HG03039 (cell line): ENCODE measurements around the gene ZFYVE27.

Experiments used
- ATAC-seq: cut with Tn5 transposase; IDR thresholded peaks from one replicate; pipeline ENCODE4 v1.9.1; 2021; ENCODE audit warnings: mild to moderate bottlenecking, moderate library complexity; ENCODE audit not compliant: unreplicated experiment

Gene ZFYVE27

DNA sequence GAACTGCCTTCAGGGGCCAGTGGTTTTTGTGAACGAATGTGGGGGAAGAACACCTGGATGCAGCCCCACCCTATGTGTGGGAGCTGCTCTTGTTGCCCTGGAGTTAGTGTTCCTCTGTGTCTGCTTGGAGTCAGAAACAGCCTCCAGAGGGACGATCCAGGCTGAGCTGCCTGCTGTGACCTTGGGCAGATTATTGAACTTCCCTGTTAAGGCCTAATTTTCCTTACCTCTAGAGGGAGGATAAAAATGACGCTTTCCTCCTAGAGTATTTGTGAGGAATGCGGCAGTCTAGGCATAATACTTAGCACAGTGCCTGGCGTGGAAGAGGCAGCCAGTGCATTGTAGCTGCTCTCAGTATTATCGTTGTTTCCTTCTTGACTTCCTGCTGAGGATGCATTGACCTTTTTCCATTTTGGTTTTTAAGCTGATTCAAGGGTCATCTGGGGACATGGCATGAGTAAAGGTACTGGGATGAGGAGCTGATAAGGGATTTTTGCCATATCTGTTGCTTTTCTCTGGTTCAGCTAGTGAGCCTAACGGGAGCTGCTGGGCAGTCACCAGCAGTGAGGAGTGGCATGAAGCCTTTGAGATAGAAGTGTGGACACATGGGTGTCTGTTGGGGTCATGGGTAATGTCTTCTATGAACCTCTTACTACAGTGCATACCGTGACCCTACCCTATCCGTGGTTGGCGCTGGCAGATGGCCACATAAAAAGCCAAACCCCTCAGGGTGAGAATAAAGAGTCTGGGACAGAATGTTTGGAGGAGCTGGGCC is 6.4 kb downstream of the ZFYVE27 start:
- no peak for ATAC-seq

DNA sequence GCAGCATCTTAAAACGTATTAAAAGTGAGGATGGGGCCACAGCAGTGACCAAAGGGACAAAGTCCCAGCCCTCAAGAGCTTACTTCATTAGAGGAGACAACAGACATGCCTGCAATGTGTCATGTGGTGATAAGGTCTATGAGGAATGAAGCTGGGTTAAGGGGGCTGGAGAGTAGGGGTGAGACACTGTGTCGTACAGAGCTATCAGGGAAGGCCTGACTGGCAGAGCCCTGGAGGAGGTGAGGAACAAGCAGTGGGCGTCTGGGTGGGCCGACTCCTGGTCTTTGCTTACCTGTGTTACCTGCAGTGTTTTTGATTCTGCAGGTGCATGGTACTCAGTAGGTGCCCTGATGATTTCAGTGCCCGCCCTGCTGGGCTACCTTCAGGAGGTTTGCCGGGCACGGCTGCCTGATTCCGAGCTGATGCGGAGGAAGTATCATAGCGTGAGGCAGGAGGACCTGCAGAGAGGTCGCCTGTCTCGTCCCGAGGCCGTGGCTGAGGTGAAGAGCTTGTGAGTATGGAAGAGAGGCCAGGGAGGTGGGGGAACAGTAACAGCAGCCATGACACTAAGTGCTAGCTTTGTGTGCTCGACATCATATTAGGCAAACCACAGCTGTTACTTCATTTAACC is 7.6 kb downstream of the ZFYVE27 start:
- no peak for ATAC-seq

GRCh38 chr10:97747573-97747972 is 10.6 kb downstream of the ZFYVE27 start:
- ATAC-seq: no peak

GRCh38 chr10:97748116-97748515 is 11.2 kb downstream of the ZFYVE27 start:
- no peak for ATAC-seq

GRCh38 chr10:97752956-97753355 is 16.0 kb downstream of the ZFYVE27 start:
- ATAC-seq: no peak

DNA sequence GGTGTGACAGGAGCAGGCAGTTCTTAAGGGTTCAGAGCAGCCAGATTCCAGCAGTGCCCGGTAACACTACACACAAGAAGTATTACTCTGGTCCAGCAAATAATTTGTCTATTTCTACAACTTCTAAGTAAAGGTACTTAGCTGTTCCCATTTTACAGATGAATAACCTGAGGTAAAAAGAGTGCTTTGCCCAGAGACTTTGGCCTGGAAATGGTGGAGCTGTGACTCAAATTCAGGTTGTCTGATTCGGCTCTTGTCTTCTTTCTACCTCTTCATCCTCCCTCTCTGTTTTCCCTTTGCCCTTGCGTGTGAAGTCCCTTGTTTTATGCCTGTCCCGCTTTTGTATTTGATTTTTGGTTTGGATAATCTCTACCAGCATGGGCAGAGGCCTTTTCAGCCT is 17.8 kb downstream of the ZFYVE27 start:
- no peak for ATAC-seq

GRCh38 chr10:97755718-97756117 is 18.8 kb downstream of the ZFYVE27 start:
- ATAC-seq: no peak

DNA sequence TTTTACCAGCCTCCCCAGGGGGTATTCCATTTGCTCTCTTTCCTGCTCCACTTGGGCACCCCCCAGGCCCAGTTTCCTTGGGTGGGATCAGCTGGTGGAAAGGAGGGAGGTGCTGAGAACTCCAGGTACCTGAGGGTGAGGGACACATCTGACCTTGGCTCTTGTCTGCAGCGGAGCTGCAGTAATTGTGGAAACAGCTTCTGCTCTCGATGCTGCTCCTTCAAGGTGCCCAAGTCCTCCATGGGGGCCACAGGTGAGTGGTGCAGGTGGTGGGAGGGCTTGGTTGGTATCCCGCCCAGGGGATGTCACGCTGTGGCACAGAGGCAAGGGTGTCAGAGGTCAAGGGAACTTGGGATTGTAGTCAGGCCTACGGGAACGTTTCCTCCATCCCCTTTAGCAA is 20.5 kb downstream of the ZFYVE27 start:
- ATAC-seq: no peak

DNA sequence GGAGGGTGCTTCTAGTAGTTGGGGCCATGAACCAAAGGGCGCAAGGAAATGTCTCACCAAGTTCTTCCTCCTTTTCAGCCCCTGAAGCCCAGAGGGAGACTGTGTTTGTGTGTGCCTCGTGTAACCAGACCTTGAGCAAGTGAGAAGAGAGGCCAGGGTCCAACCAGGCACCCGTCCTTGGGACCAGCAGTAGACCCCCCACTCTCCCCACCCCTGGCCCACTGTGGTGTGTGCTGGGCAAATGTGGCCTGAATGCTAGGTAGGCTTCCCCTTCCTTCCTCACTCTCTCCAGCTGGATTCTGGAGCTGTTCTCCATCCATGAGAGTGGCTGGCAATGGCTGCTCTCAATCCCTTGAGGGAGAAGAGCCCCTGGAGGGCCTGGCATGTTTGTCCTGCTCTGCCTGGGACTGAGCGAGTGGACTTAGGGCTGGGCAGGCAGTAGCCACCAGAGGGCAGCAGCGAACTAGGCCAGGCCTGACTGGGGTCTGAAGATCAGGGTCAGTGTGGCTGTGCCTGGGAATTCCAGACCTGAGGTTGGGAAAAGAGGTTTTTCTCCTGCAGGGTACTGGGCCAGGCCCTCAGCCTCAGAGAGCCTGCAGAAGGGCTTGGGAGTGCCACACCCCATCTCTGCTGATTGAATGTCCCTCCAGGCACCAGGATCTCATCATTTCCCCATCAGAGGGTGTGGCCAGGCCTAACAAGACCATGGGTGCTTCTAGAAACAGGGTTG is 22.4 kb downstream of the ZFYVE27 start:
- ATAC-seq: no peak

- ATAC-seq: no peak
Measured at GRCh38 chr10:97759946-97760345, 23.0 kb downstream of the ZFYVE27 start.

DNA sequence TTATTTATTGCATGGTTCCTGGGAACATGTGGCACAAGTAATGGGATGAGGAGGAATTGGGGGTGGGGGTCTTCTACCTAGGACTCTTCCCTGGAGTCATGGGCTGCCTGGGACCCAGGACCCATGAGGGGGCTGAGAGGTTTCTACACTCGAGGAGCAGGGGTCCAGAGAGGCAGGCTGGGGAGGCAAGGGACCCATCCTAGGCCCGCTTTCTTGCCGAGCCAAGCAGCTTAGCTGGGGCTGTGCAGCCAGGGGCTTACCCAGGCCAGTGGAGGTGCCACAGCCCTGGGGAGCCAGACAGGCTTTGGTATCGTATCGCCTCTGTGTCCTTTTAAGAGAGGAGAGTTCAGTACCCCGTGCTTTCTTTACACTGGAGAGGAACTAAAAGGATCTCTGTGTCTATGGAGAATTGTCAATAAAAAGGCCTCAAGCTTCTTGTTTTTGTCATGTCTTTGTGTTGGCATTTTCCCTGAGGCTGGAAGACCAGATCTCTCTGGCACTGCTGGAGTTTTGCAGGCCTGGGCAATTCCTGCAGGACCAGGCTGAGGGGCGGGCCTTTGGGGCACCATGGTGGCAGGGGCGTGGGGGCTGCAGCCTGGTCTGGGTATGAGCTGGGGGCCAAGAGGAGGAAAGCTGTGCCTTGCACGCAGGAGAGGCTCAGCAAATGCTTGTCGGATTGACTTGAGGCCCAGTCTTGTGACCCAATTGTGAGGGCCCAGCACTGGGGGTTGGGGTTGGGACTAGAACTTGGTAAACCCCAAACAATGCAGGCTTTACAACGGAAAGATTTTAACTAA is 23.7 kb downstream of the ZFYVE27 start:
- no peak for ATAC-seq

- ATAC-seq: no peak
Measured at GRCh38 chr10:97761331-97761865, 24.5 kb downstream of the ZFYVE27 start.

DNA sequence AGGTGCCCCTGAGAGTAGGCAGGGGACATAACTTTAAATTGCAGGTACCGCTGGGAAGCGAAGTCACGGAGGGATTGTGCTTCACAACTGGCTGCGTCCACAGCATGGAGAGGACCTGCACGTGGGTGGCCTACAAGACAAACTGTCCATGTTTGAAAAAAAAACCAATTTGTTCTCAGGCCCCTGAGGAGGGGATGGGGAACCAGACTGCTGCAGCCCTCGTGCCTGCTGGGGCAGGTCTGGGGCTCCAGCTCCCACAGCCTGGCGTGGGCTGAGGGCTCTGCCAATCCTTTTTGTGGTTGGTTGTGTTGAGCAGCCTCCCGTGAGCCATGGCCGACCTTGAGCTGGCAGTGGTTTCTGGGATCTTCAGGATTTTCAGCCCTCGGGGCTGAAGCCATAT is 25.1 kb downstream of the ZFYVE27 start:
- ATAC-seq: no peak

DNA sequence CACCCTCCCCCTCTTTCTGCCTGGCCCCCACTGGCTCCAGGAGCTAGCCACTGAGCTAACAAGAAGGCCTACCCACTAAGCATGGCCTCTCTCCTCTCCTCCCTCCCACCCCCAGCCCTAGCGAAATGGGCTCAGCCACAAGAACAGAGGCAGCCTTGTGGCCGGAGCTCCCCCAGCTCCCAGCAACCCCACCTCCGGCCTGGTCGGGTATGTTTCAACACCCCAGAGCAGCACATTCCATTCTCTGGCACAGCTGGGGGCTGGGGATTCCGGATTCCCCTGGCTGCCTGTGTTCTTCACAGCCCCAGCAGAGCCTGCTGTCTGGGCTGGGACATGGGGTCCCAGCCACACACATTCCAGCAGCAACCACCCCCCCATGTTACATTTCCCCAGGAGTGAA is 25.9 kb downstream of the ZFYVE27 start:
- ATAC-seq: no peak

DNA sequence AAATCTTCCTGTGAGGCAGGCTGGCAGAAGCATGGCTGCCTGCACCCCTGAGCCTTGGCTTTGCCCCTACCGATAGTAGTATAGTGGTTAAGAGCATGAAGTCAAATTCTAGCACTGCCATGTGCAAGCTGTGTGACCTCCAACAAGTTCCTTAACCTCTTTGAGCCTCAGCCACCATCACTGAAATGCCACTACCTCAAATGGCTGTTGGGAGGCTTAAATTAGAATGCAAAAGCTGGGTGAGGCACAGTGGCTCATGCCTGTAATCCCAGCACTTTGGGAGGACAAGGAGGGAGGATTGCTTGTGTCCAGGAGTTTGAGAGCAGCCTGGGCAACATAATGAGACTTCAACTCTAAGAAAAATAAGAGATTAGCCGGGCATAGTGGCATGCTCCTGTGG is 26.5 kb downstream of the ZFYVE27 start:
- ATAC-seq: no peak

DNA sequence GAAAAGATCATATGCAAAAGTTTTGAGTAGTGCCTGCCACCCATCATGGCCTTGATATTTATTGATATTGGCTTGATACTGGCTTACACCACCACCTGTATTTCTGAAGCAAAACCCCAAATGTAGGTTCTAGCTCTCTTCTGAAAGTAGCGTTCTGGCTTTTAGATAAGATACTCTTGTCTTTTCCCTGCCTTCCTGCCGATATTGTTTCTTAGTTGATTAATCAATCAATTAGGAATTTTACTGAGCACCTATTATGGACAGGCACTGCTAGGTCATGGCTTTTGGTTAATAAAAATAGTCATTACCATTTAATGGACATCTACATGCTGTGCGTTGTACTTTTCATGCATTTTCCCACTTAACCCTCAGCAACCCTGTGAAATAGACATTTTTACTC is 27.0 kb downstream of the ZFYVE27 start:
- no peak for ATAC-seq

DNA sequence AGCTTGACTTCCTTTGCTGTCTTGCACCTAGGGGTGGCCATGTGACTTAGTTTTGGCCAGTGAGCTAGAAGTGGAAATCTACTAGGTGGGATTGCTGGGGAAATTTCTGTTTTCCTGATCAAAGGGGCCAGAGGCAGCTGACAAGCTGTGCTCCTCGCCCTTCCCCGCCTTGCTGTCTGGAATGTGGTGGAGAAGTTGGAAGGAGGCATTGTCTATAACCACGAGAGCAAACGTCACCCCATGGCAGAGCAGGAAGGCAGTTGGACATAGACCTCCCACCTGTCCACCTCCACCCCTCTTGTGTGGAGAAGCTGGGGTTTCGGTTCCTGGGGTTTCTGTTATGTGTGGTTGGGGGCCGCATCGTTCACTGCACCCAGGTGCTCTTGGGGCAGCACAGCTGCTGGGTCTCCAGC is 27.6 kb downstream of the ZFYVE27 start:
- no peak for ATAC-seq

GRCh38 chr10:97765201-97765600 is 28.3 kb downstream of the ZFYVE27 start:
- ATAC-seq: no peak

GRCh38 chr10:97766106-97766810 is 29.3 kb downstream of the ZFYVE27 start:
- no peak for ATAC-seq
